Skeletal muscle satellite cell (primary cell): ENCODE measurements around the gene RFC3.

ENCODE experiments used
- H3K27me3 ChIP-seq: 2 replicates; pipeline ENCODE4 v1.7.0; 2013; ENCODE audit warnings: low read length; ENCODE audit not compliant: control insufficient read depth, insufficient read depth
- H3K36me3 ChIP-seq: 2 replicates; pipeline ENCODE4 v1.7.0; 2013; ENCODE audit warnings: mild to moderate bottlenecking, control low read depth, low read length; ENCODE audit not compliant: insufficient read depth
- H3K4me1 ChIP-seq: 2 replicates; pipeline ENCODE4 v1.7.0; 2013; ENCODE audit warnings: low read length; ENCODE audit not compliant: control insufficient read depth, insufficient read depth
- H3K4me2 ChIP-seq: 2 replicates; pipeline ENCODE4 v1.7.0; 2013; ENCODE audit warnings: mild to moderate bottlenecking, low read length
- H3K4me3 ChIP-seq: 2 replicates; pipeline ENCODE4 v1.7.0; 2013; ENCODE audit warnings: low read length
- H3K9ac ChIP-seq: 2 replicates; pipeline ENCODE4 v1.7.0; 2013; ENCODE audit warnings: mild to moderate bottlenecking, low read depth, low read length, moderate library complexity
- H3K9me3 ChIP-seq: replicated peaks from 2 replicates; pipeline ENCODE4 v1.7.0; 2013; ENCODE audit warnings: mild to moderate bottlenecking, control low read depth, low read length

The RFC3 gene

GRCh38 chr13:33846303-33847062, 28.5 kb downstream of the RFC3 start:
- Histone ChIP-seq H3K4me2 (no peak overlapping the region), H3K36me3 (no peaks in the 10 kb centered on the region), H3K27me3 (no peaks in the 10 kb centered on the region), H3K4me1 (no peaks in the 10 kb centered on the region), H3K4me3 (no peak overlapping the region), H3K9ac (no peak overlapping the region), H3K9me3 (no peaks in the 10 kb centered on the region)

DNA sequence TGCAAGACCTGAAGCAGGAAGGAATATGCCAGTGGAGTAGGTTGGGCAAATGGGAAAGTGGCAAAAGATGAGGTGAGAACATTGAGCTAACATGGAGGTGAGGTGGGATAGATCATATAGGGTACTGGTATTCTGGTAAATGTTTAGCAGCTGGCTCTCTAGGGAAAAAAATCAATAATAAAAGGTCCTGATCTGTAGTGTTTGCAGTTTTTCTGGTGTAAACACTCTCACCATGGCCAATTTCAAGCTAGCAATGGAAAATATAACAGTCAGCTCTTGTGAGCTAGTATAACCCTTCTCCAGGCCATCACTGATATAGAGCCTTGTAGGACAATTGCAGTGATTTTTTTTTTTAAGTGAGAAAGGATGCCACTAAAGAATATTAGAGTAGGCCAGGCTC, 31.3 kb downstream of the RFC3 start:
- no peak overlapping the region for H3K9ac ChIP-seq
- H3K27me3 ChIP-seq: no peaks in the 10 kb centered on the region

DNA sequence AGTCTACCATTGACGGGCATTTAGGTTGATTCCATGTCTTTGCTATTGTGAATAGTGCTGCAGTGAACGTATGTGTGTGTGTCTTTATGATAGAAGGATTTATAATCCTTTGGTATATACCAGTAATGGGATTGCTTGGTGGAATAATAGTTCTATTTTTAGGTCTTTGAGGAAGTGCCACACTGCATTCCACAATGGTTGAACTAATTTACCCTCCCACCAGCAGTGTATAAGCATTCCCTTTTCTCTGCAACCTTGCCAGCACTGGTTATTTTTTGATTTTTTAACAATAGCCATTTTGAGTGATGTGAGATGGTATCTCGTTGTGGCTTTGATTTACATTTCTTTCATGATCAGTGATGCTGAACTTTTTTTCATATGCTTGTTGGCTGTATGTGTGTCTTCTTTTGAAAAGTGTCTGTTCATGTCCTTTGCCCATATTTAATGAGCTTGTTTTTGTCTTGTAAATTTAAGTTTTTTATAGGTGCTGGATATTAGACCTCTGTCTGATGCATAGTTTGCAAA, 37.5 kb downstream of the RFC3 start:
- Histone ChIP-seq H3K9me3 (no peaks in the 10 kb centered on the region), H3K4me3 (no peak overlapping the region), H3K9ac (no peak overlapping the region), H3K36me3 (no peaks in the 10 kb centered on the region), H3K4me1 (no peaks in the 10 kb centered on the region), H3K27me3 (no peaks in the 10 kb centered on the region), H3K4me2 (no peak overlapping the region)

More for the DNA sequence above, 31.3 kb downstream of the RFC3 start:
- no peaks in the 10 kb centered on the region for H3K36me3 ChIP-seq
- no peak overlapping the region for H3K4me3 ChIP-seq
- no peaks in the 10 kb centered on the region for H3K4me1 ChIP-seq
- H3K9me3 ChIP-seq: no peaks in the 10 kb centered on the region
- no peak overlapping the region for H3K4me2 ChIP-seq

GRCh38 chr13:33859691-33860303, 41.8 kb downstream of the RFC3 start:
- Histone ChIP-seq H3K36me3 (no peaks in the 10 kb centered on the region), H3K4me2 (no peak overlapping the region), H3K9me3 (no peaks in the 10 kb centered on the region), H3K4me1 (no peaks in the 10 kb centered on the region), H3K4me3 (no peak overlapping the region), H3K27me3 (no peaks in the 10 kb centered on the region), H3K9ac (no peak overlapping the region)

- Histone ChIP-seq H3K4me1 (no peaks in the 10 kb centered on the region), H3K27me3 (no peaks in the 10 kb centered on the region), H3K4me3 (no peak overlapping the region)
These were observed 42.6 kb downstream of the RFC3 start for GRCh38 chr13:33860526-33860925.

DNA sequence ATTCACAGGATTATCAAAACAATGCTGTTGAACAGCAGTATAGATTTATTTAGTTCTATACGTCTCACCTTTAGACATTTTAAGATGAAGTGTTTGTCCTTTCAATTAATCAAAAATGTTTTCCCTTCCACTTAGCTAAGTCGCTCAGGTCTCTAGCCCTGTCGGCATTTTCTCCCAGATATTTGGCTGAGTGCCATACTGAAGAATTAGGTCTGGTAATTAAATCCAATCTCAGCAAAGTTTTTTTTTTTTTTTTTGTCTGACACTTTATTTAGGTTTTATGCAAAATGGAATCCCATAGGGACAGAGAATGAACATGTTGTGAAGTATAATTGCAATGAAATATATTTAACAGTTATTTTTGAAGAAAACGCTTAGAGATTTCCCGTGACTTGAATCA, 44.1 kb downstream of the RFC3 start:
- no peak overlapping the region for H3K9ac ChIP-seq
- H3K27me3 ChIP-seq: no peaks in the 10 kb centered on the region
- H3K4me2 ChIP-seq: no peak overlapping the region
- H3K36me3 ChIP-seq: no peaks in the 10 kb centered on the region
- no peak overlapping the region for H3K4me3 ChIP-seq
- no peaks in the 10 kb centered on the region for H3K9me3 ChIP-seq
- H3K4me1 ChIP-seq: no peaks in the 10 kb centered on the region

More at GRCh38 chr13:33860526-33860925, 42.6 kb downstream of the RFC3 start:
- H3K4me2 ChIP-seq: no peak overlapping the region
- no peaks in the 10 kb centered on the region for H3K36me3 ChIP-seq
- H3K9me3 ChIP-seq: no peaks in the 10 kb centered on the region
- no peak overlapping the region for H3K9ac ChIP-seq

DNA sequence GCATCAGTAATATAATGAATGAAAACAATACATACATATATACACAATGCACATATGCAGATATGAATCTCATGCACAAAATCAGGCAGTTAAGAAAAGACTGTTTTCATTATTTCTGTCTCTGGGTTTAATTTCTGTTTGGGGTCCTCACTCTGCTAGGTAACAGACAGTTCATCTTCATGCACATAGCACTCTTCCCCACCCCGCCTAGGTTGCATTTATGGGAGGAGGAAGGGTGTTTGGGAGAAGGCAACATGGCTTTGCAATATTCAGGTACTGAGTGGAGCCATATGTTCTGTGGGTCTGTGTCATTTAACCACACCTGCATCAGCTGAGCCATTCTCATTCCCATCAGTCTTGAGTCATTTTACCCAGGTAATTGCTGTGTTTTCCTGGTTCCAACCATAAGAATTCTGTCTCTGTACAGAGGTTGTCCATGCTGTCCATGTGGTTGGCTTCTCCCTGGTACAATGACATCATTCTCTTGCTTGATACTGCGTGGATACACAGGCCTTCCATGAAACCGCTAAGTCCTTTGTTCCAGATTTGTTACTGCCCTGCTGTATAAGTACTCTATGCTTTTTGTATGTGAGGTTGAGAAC, 45.3 kb downstream of the RFC3 start:
- Histone ChIP-seq H3K27me3 (no peaks in the 10 kb centered on the region), H3K9me3 (no peaks in the 10 kb centered on the region), H3K4me2 (no peak overlapping the region), H3K4me3 (no peak overlapping the region), H3K9ac (no peak overlapping the region), H3K36me3 (no peaks in the 10 kb centered on the region), H3K4me1 (no peaks in the 10 kb centered on the region)

DNA sequence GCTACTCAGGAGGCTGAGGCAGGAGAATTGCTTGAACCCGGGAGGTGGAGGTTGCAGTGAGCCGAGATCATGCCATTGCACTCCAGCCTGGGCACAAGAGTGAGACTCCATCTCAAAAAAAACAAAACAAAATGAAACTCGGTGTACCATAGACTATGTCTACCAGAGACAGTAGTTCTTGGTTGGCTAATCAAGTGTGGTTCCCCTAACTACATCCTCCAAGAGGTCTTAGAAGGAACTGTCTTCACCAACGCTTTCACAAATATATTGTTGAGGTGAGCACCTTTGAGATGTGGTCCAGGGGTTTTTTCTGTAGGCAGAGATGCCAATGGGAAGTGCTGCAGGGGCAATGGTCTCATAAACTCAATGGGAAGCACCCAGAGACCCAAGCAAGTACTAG, 48.0 kb downstream of the RFC3 start:
- Histone ChIP-seq H3K9ac (no peak overlapping the region), H3K9me3 (no peaks in the 10 kb centered on the region), H3K4me3 (no peak overlapping the region), H3K4me1 (no peaks in the 10 kb centered on the region), H3K36me3 (no peaks in the 10 kb centered on the region), H3K27me3 (no peaks in the 10 kb centered on the region), H3K4me2 (no peak overlapping the region)

DNA sequence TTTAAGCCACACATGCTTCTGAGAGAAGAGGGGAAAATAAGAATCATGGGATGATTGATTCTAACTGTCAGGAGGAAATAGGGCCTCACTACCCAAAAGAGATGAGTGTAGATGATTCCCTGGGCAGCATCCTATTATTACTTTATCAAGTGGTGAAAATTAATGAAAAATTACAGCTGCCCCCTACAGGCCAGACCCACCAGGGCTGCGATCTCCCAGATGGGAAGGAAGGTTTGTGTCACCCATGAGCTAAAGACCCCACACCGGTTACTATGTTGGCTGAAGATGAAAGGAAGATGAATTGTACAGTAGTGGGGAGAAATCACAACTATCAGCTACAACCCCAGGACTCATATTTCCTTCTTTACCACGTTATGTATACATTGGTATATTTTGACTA, 49.5 kb downstream of the RFC3 start:
- no peaks in the 10 kb centered on the region for H3K4me1 ChIP-seq
- no peaks in the 10 kb centered on the region for H3K9me3 ChIP-seq
- H3K4me2 ChIP-seq: no peak overlapping the region
- no peaks in the 10 kb centered on the region for H3K36me3 ChIP-seq
- no peaks in the 10 kb centered on the region for H3K27me3 ChIP-seq
- no peak overlapping the region for H3K4me3 ChIP-seq
- H3K9ac ChIP-seq: no peak overlapping the region

DNA sequence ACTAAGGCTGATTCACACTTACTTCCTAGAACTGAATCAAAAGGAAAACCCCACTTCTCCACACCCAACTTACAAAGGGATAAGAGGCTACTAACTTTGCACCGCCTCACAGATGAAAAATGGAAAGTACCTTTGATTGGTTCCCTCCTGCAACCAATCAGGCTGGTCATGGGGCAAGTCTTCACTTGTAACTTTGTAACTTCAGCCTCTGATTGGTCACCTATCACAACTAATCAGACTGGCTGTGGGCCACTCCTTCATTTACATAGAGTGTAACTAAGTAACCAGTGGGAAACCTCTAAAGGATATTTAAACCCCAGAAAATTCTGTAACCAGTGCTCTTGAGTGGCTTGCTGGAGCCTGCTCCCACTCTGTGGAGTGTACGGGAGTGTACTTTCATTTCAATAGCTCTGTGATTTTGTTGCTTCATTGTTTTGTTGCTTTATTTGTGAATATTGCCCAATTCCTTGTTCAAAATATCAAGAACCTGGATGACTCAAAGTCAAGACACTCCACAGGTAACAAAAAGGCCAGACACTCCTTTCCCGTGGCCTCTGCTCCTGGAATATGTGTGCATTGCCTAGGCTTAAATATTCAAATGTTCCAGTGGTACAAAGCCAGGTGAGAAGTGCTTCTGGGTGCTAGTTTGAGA, 50.5 kb downstream of the RFC3 start:
- Histone ChIP-seq H3K9ac (no peak overlapping the region), H3K36me3 (no peaks in the 10 kb centered on the region), H3K4me3 (no peak overlapping the region), H3K9me3 (no peaks in the 10 kb centered on the region), H3K27me3 (no peaks in the 10 kb centered on the region), H3K4me2 (no peak overlapping the region), H3K4me1 (no peaks in the 10 kb centered on the region)

- Histone ChIP-seq H3K4me2 (no peak overlapping the region), H3K4me3 (no peak overlapping the region), H3K9me3 (no peaks in the 10 kb centered on the region), H3K27me3 (no peaks in the 10 kb centered on the region), H3K9ac (no peak overlapping the region), H3K36me3 (no peaks in the 10 kb centered on the region), H3K4me1 (no peaks in the 10 kb centered on the region)
These were observed 51.1 kb downstream of the RFC3 start for GRCh38 chr13:33869005-33869404.
